Measurements from ENCODE around the gene WDTC1. TPM values are rescaled to one million over a fixed set of nuclear protein-coding genes. Genes with fewer than 3 reads are reported as not detected.

WDTC1 gene
- total RNA-seq, 1 experiment from 2014 or later: 19.0 TPM

GRCh38 chr1:27284425-27285273, 50.2 kb downstream of the WDTC1 start:
- no peak overlapping the region for H3K18ac ChIP-seq (ENCODE audit: insufficient read length, low read depth, low read length)
- WGBS (ENCODE audit: extremely low coverage, insufficient read length, low lambda C conversion rate): no CpG with 5 or more reads among the region's 11 CpGs
- no peak overlapping the region for H3K4me3 Mint-ChIP-seq
- H4K20me1 ChIP-seq (ENCODE audit: control insufficient read depth, insufficient read depth, insufficient read length): no peaks in the 10 kb centered on the region
- H2BK120ac ChIP-seq (ENCODE audit: low read depth, low read length, poor library complexity, severe bottlenecking): no peak overlapping the region
- no peaks in the 10 kb centered on the region; the same call in 1 of the 2 replicates for H3K27me3 Mint-ChIP-seq (ENCODE audit: low read depth)
- no peak overlapping the region for H3K27ac ChIP-seq (ENCODE audit: insufficient read length, low read depth, low read length)
- H3K23ac ChIP-seq (ENCODE audit: insufficient read length, low read depth, low read length): no peak overlapping the region
- no peaks in the 10 kb centered on the region for H3K23me2 ChIP-seq (ENCODE audit: insufficient read length, low read depth, low read length, poor library complexity, severe bottlenecking)
- H3K4me2 ChIP-seq (ENCODE audit: insufficient read depth, insufficient read length, low read length): no peak overlapping the region
- no peak overlapping the region for H2BK12ac ChIP-seq (ENCODE audit: insufficient read length, low read depth, low read length)
- no peak overlapping the region for H3K4ac ChIP-seq (ENCODE audit: low read depth, low read length)
- H3K36me3 Mint-ChIP-seq (ENCODE audit: insufficient read depth in 1 of 3, low read depth in 3 of 3): peaks cover 7 to 10% (median 8%) of the 10 kb centered on the region in 3 experiments; a peak in 5 of 7 replicates
- H3K9me3 ChIP-seq (ENCODE audit: control insufficient read depth, low read depth, low read length): no peaks in the 10 kb centered on the region
- no peak overlapping the region for H2AK5ac ChIP-seq (ENCODE audit: insufficient read length, low read length)
- peaks cover 0 to 3% of the 10 kb centered on the region in 2 experiments; a peak in 1 of 5 replicates for H3K9me3 Mint-ChIP-seq
- DNase-seq: peak; percentile 82
- no peaks in the 10 kb centered on the region for H3K79me1 ChIP-seq (ENCODE audit: insufficient read depth, low read depth, low read length, poor library complexity, severe bottlenecking)
- 0 out of 7 replicates have a peak overlapping the region, but pooled peaks of 1 of the 3 experiments have one; percentile 28 for H3K27ac Mint-ChIP-seq
- H3K9ac ChIP-seq (ENCODE audit: extremely low read depth, insufficient read length, low read length): no peak overlapping the region
- H2BK5ac ChIP-seq (ENCODE audit: insufficient read length, low read length): no peak overlapping the region
- H4K8ac ChIP-seq (replicated peaks; ENCODE audit: insufficient read length, low read depth, low read length): no peak overlapping the region
- no peak overlapping the region for H2BK15ac ChIP-seq (ENCODE audit: low read depth, low read length)
- H2BK20ac ChIP-seq (ENCODE audit: low read depth, low read length, poor library complexity, severe bottlenecking): no peak overlapping the region
- no peak overlapping the region for H3K56ac ChIP-seq (ENCODE audit: insufficient read length, low read depth, low read length)
- H4K5ac ChIP-seq (ENCODE audit: insufficient read length, low read depth, low read length): no peak overlapping the region
- no peak overlapping the region for H3T11ph ChIP-seq (ENCODE audit: low read length)
- H3K79me2 ChIP-seq (ENCODE audit: insufficient read depth, low read length): no peaks in the 10 kb centered on the region
- H3K4me1 ChIP-seq (ENCODE audit: insufficient read depth, low read length): no peaks in the 10 kb centered on the region
- H3K27me3 ChIP-seq (ENCODE audit: insufficient read depth, low read length): no peaks in the 10 kb centered on the region
- TF ChIP-seq CTCF (conservative IDR thresholded peaks at IDR 0.05): peak; percentile 93
- no peak overlapping the region for H2AFZ ChIP-seq (ENCODE audit: low read length)
- H3K14ac ChIP-seq (ENCODE audit: insufficient read depth, low read length): no peak overlapping the region
- peaks cover 3 to 4% of the 10 kb centered on the region in 2 experiments; a peak in 1 of 4 replicates for H3K4me1 Mint-ChIP-seq
- H4K91ac ChIP-seq (ENCODE audit: insufficient read length, low read depth, low read length): no peak overlapping the region
